Fibroblast of lung (primary cell): Measurements from ENCODE around the gene TRIM72. TPM values are rescaled to one million over a fixed set of nuclear protein-coding genes. Genes with fewer than 3 reads are reported as not detected.

Experiments
- DNase-seq, 2 donors: peaks; one replicate each; pipeline versions ENCODE4 v3.0.0 to v3.0.0-alpha.2; 2010; ENCODE audit warnings: low read depth in 2 of 2
- H2AFZ ChIP-seq: 2 replicates; pipeline ENCODE4 v1.5.1; 2012; ENCODE audit warnings: low read length, control low read depth, inconsistent platforms
- H3K27ac ChIP-seq: 2 replicates; pipeline ENCODE4 v1.5.1; 2011; ENCODE audit warnings: low read length, control low read depth; ENCODE audit not compliant: insufficient read depth
- H3K27me3 ChIP-seq: 2 replicates; pipeline ENCODE4 v1.5.1; 2011; ENCODE audit warnings: mild to moderate bottlenecking, low read length; ENCODE audit not compliant: control insufficient read depth, insufficient read depth
- H3K36me3 ChIP-seq: 2 replicates; pipeline ENCODE4 v1.5.1; 2011; ENCODE audit warnings: low read length; ENCODE audit not compliant: control insufficient read depth, insufficient read depth
- H3K4me1 ChIP-seq: 2 replicates; pipeline ENCODE4 v1.5.1; 2011; ENCODE audit warnings: low read length; ENCODE audit not compliant: control insufficient read depth, insufficient read depth; ENCODE audit errors: extremely low read depth
- H3K4me2 ChIP-seq: 2 replicates; pipeline ENCODE4 v1.5.1; 2011; ENCODE audit warnings: low read length, control low read depth; ENCODE audit not compliant: insufficient read depth; ENCODE audit errors: extremely low read depth
- H3K4me3 ChIP-seq, 4 experiments: fragments of 200-600 bp in 1 of 4; sonication (generic) in 1 of 4; replicated peaks in 1 of 4; 2 replicates each; pipeline ENCODE4 v1.5.1; 2011 to 2016; ENCODE audit warnings: low read length in 4 of 4, low read depth in 3 of 4, mild to moderate bottlenecking in 3 of 4, control low read depth in 2 of 4, inconsistent platforms in 1 of 4, mixed read lengths in 1 of 4; ENCODE audit not compliant: insufficient read depth in 1 of 4; ENCODE audit errors: control extremely low read depth in 1 of 4
- H3K79me2 ChIP-seq: 2 replicates; pipeline ENCODE4 v1.5.1; 2012; ENCODE audit warnings: mild to moderate bottlenecking, low read length, inconsistent platforms; ENCODE audit not compliant: control insufficient read depth, insufficient read depth
- H3K9ac ChIP-seq: 2 replicates; pipeline ENCODE4 v1.5.1; 2011; ENCODE audit warnings: mild to moderate bottlenecking, low read length, control low read depth; ENCODE audit not compliant: insufficient read depth
- H3K9me3 ChIP-seq: 2 replicates; pipeline ENCODE4 v1.5.1; 2012; ENCODE audit warnings: low read depth, low read length; ENCODE audit not compliant: control insufficient read depth, insufficient read depth
- H4K20me1 ChIP-seq: 2 replicates; pipeline ENCODE4 v1.5.1; 2011; ENCODE audit warnings: low read length; ENCODE audit not compliant: control insufficient read depth, insufficient read depth; ENCODE audit errors: extremely low read depth
- EZH2 ChIP-seq: IDR thresholded peaks from 2 replicates; pipeline ENCODE4 v1.5.1; 2012; ENCODE audit warnings: low read length, control low read depth, mild to moderate bottlenecking; ENCODE audit errors: missing control alignments
- polyA plus RNA-seq, 2 donors: library from polyadenylated mRNA; depleted of rRNA in 1 of 2; stranded (reverse) in 1 of 2; unstranded in 1 of 2; fragments of >200 nt; gene quantifications; 2 replicates each; pipeline ENCODE4 v1.2.1, GENCODE V29; 2011 to 2012; ENCODE audit warnings: missing spikeins in 1 of 2
- total RNA-seq: library from RNA; depleted of rRNA; stranded (reverse); fragments of >200 nt; gene quantifications from 2 replicates; pipeline ENCODE4 v1.2.1, GENCODE V29; 2014
- TF ChIP-seq, protein P1 (sequence below), 2 donors: IDR thresholded peaks in 1 of 2; conservative IDR thresholded peaks in 1 of 2; 1 replicate in 1 of 2; 2 replicates in 1 of 2; pipeline ENCODE4 v1.5.1; 2011 to 2012; ENCODE audit warnings: low read length in 2 of 2, control low read depth in 1 of 2, inconsistent platforms in 1 of 2, low read depth in 1 of 2, mild to moderate bottlenecking in 1 of 2

The TRIM72 gene
- total and polyA plus RNA-seq, 2 donors (not counting 1 experiment from before 2014, with no cell fraction given) = not detected

DNA sequence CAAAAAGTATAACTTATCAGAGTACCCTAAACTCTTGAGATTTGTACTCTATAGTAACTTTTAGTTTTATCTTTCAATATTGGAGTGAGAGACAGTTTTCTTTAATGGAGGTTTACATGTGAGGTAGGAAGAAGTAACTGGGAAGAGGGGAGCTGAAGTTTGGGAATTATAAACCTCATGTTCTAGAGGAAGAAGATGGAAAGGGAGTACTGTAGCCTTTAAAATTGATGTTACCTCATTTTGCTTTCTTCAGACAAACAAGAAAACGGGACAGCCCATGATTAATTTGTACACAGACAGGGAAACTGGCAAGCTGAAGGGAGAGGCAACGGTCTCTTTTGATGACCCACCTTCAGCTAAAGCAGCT, 24.5 kb upstream of the TRIM72 start:
- Histone ChIP-seq H3K4me3 (no peak overlapping the region), H4K20me1 (no peaks in the 10 kb centered on the region), H3K9ac (no peak overlapping the region), H3K4me1 (peaks cover 3% of the 10 kb centered on the region), H3K9me3 (no peaks in the 10 kb centered on the region), H3K27me3 (no peaks in the 10 kb centered on the region), H3K36me3 (peaks cover 58% of the 10 kb centered on the region), H3K79me2 (peaks cover 61% of the 10 kb centered on the region), H3K27ac (no peak overlapping the region), H3K4me2 (no peak overlapping the region), H2AFZ (no peak overlapping the region)
- no peak for TF ChIP-seq EZH2
- TF ChIP-seq, protein P1, sequence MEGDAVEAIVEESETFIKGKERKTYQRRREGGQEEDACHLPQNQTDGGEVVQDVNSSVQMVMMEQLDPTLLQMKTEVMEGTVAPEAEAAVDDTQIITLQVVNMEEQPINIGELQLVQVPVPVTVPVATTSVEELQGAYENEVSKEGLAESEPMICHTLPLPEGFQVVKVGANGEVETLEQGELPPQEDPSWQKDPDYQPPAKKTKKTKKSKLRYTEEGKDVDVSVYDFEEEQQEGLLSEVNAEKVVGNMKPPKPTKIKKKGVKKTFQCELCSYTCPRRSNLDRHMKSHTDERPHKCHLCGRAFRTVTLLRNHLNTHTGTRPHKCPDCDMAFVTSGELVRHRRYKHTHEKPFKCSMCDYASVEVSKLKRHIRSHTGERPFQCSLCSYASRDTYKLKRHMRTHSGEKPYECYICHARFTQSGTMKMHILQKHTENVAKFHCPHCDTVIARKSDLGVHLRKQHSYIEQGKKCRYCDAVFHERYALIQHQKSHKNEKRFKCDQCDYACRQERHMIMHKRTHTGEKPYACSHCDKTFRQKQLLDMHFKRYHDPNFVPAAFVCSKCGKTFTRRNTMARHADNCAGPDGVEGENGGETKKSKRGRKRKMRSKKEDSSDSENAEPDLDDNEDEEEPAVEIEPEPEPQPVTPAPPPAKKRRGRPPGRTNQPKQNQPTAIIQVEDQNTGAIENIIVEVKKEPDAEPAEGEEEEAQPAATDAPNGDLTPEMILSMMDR (conservative IDR thresholded peaks at IDR 0.05 in 1 of 2, IDR thresholded peaks at IDR 0.05 in 1 of 2; ENCODE audit: low read depth in 1 of 2, low read length in 2 of 2) = no peak
- DNase-seq = no peak

DNA sequence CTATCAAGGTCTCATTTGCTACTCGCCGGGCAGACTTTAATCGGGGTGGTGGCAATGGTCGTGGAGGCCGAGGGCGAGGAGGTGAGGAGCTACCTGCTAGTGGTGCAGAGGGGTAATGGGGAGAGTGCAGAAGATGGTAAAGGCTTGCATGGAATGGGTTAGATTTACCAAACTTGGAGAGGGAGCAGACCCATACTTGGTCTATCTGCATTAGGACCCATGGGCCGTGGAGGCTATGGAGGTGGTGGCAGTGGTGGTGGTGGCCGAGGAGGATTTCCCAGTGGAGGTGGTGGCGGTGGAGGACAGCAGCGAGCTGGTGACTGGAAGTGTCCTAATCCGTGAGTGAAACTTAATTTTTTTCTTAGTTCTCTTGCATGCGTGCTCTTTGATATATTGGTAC, 23.9 kb upstream of the TRIM72 start:
- H3K9ac ChIP-seq = no peak overlapping the region
- H2AFZ ChIP-seq = no peak overlapping the region
- H3K79me2 ChIP-seq = peaks cover 56% of the 10 kb centered on the region
- no peaks in the 10 kb centered on the region for H3K27me3 ChIP-seq
- H3K4me3 ChIP-seq = no peak overlapping the region
- no peak for DNase-seq
- no peaks in the 10 kb centered on the region for H4K20me1 ChIP-seq
- no peak overlapping the region for H3K27ac ChIP-seq
- no peaks in the 10 kb centered on the region for H3K9me3 ChIP-seq
- peaks cover 3% of the 10 kb centered on the region for H3K4me1 ChIP-seq
- TF ChIP-seq, protein P1 (conservative IDR thresholded peaks at IDR 0.05 in 1 of 2, IDR thresholded peaks at IDR 0.05 in 1 of 2; ENCODE audit: low read depth in 1 of 2, low read length in 2 of 2) = no peak
- TF ChIP-seq EZH2 = no peak
- no peak overlapping the region for H3K4me2 ChIP-seq
- peaks cover 56% of the 10 kb centered on the region for H3K36me3 ChIP-seq

DNA sequence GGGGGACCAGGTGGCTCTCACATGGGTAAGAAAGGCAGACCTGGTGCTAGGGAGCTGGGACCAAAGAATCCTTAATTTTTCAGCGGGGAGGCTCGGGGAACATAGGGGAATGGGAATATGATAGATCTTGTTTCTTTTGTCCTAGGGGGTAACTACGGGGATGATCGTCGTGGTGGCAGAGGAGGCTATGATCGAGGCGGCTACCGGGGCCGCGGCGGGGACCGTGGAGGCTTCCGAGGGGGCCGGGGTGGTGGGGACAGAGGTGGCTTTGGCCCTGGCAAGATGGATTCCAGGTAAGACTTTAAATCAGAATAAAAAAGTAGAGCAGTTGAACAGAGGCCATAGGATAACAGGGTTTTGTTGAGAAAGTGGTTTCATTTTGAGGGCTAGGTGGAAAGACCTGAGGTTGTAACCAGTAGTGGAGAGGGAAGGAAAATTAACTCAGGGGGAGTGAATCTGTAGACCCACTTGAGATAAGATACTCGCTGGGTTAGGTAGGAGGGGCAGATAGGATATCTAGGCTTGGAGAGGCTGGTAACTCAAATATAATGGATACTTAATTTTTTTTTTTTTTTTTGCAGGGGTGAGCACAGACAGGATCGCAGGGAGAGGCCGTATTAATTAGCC, 23.0 kb upstream of the TRIM72 start:
- no peak overlapping the region for H3K27ac ChIP-seq
- H3K36me3 ChIP-seq = peaks cover 49% of the 10 kb centered on the region
- no peak overlapping the region for H3K4me3 ChIP-seq
- no peak overlapping the region for H3K9ac ChIP-seq
- peaks cover 48% of the 10 kb centered on the region for H3K79me2 ChIP-seq
- H3K4me2 ChIP-seq = no peak overlapping the region
- no peak for DNase-seq
- H3K27me3 ChIP-seq = no peaks in the 10 kb centered on the region
- TF ChIP-seq, protein P1 (conservative IDR thresholded peaks at IDR 0.05 in 1 of 2, IDR thresholded peaks at IDR 0.05 in 1 of 2; ENCODE audit: low read depth in 1 of 2, low read length in 2 of 2) = no peak
- no peak for TF ChIP-seq EZH2
- H3K4me1 ChIP-seq = peaks cover 1% of the 10 kb centered on the region
- no peak overlapping the region for H2AFZ ChIP-seq
- H4K20me1 ChIP-seq = no peaks in the 10 kb centered on the region
- H3K9me3 ChIP-seq = no peaks in the 10 kb centered on the region
